ENCODE results near the gene TSFM.

TSFM gene

GRCh38 chr12:57795354-57795753, 12.8 kb downstream of the TSFM start:
- TF ChIP-seq ZNF777 (tag by site-specific recombination; IDR thresholded peaks at IDR 0.05; ENCODE audit: borderline replicate concordance) = no peak
- no peak for TF ChIP-seq ZNF529 (tag by site-specific recombination; IDR thresholded peaks at IDR 0.05; ENCODE audit: insufficient replicate concordance)
- no peak for TF ChIP-seq ZNF132 (tag by site-specific recombination; IDR thresholded peaks at IDR 0.05; ENCODE audit: borderline replicate concordance)
- TF ChIP-seq ZNF645 (tag by site-specific recombination; IDR thresholded peaks at IDR 0.05) = no peak
- TF ChIP-seq ATF2 (tag by site-specific recombination; IDR thresholded peaks at IDR 0.05; ENCODE audit: low read depth) = peak; percentile 48; the same call in 1 of the 2 replicates
- no peak for TF ChIP-seq ZNF600 (tag by site-specific recombination; IDR thresholded peaks at IDR 0.05)
- TF ChIP-seq ZNF629 (tag by site-specific recombination; IDR thresholded peaks at IDR 0.05) = 0 out of 2 replicates have a peak, but pooled peaks have one; percentile 18
- ChIA-PET POLR2A (no interaction called here), CTCF (no interaction called here)
- Histone ChIP-seq H3K4me3 (ENCODE audit: low read depth, low read length) (no peak overlapping the region), H3K4me1 (ENCODE audit: control insufficient read depth, insufficient read depth, low read length) (no peaks in the 10 kb centered on the region), H3K27ac (ENCODE audit: extremely low read depth, low read depth, low read length) (no peak overlapping the region), H3K36me3 (ENCODE audit: control insufficient read depth in 2 of 2, insufficient read depth in 1 of 2, low read length in 2 of 2) (peaks cover 47 to 85% of the 10 kb centered on the region in 2 experiments), H3K9me3 (ENCODE audit: control insufficient read depth, insufficient read depth, low read depth, low read length) (no peaks in the 10 kb centered on the region)

GRCh38 chr12:57796996-57797395, 14.4 kb downstream of the TSFM start:
- ChIA-PET CTCF (interaction anchor here (0.6 to 4.2 kb wide), 2 partner anchors 12 to 15 kb away, joined by 5 to 19 read pairs; partner anchors contain the start of gene TSFM), POLR2A (interaction anchor here (1.5 kb wide), 1 partner anchor 37 kb away, joined by 3 read pairs; no protein-coding TSS in a partner anchor)
- Histone ChIP-seq H3K9me3 (ENCODE audit: control insufficient read depth, insufficient read depth, low read depth, low read length) (no peaks in the 10 kb centered on the region), H3K27ac (ENCODE audit: extremely low read depth, low read depth, low read length) (no peak overlapping the region), H3K4me3 (ENCODE audit: low read depth, low read length) (no peak overlapping the region), H3K36me3 (ENCODE audit: control insufficient read depth in 2 of 2, insufficient read depth in 1 of 2, low read length in 2 of 2) (peaks cover 34 to 80% of the 10 kb centered on the region in 2 experiments), H3K4me1 (ENCODE audit: control insufficient read depth, insufficient read depth, low read length) (no peaks in the 10 kb centered on the region)
- no peak for TF ChIP-seq ZNF354C (tag by site-specific recombination; IDR thresholded peaks at IDR 0.05; ENCODE audit: borderline replicate concordance, low read depth)
- no peak for TF ChIP-seq YY2 (tag by site-specific recombination; IDR thresholded peaks at IDR 0.05)
- TF ChIP-seq ZNF223 (tag by site-specific recombination; IDR thresholded peaks at IDR 0.05) = no peak
- TF ChIP-seq ZBTB49 (tag by site-specific recombination; IDR thresholded peaks at IDR 0.05; ENCODE audit: low read depth) = no peak
- no peak for TF ChIP-seq ZBTB11 (tag by site-specific recombination; conservative IDR thresholded peaks at IDR 0.05; ENCODE audit: low read depth)

- Histone ChIP-seq H3K36me3 (ENCODE audit: control insufficient read depth in 2 of 2, insufficient read depth in 1 of 2, low read length in 2 of 2) (peaks cover 25 to 77% of the 10 kb centered on the region in 2 experiments), H3K4me3 (ENCODE audit: low read depth, low read length) (no peak overlapping the region), H3K9me3 (ENCODE audit: control insufficient read depth, insufficient read depth, low read depth, low read length) (no peaks in the 10 kb centered on the region), H3K27ac (ENCODE audit: extremely low read depth, low read depth, low read length) (no peak overlapping the region), H3K4me1 (ENCODE audit: control insufficient read depth, insufficient read depth, low read length) (no peaks in the 10 kb centered on the region)
- POLR2A ChIA-PET = no interaction called here
- CTCF ChIA-PET = interaction anchor here (4.2 kb wide), 1 partner anchor 16 kb away, joined by 19 read pairs; the partner anchor contains the start of gene TSFM
- TF ChIP-seq ZNF518A (tag by site-specific recombination; conservative IDR thresholded peaks at IDR 0.05; ENCODE audit: low read depth) (no peak), ATF2 (tag by site-specific recombination; IDR thresholded peaks at IDR 0.05; ENCODE audit: low read depth) (0 out of 2 replicates have a peak, but pooled peaks have one; percentile 16), ZNF555 (tag by site-specific recombination; conservative IDR thresholded peaks at IDR 0.05) (no peak)
These were observed 15.3 kb downstream of the TSFM start for GRCh38 chr12:57797933-57798332.

All from HEK293 (cell line).